Spleen (tissue), 13 donors: ENCODE data around the gene PWP1. TPM values are rescaled to one million over a fixed set of nuclear protein-coding genes. Genes with fewer than 3 reads are reported as not detected.
A peak's percentile ranks its signal among the peaks of the same experiment; 100 is the strongest.

ENCODE experiments used
- DNase-seq: peaks from one replicate; pipeline ENCODE4 v3.0.0-alpha.2; 2020
- H3K27ac ChIP-seq, 8 donors: fragments of 200-600 bp; sonication (generic) in 7 of 8; 1 replicate in 4 of 8; 2 replicates in 4 of 8; pipeline versions ENCODE4 v1.5.0 to v1.8.0; 2016 to 2021; ENCODE audit warnings: inconsistent platforms in 4 of 8, mild to moderate bottlenecking in 4 of 8, moderate library complexity in 1 of 8
- H3K27me3 ChIP-seq, 7 donors: fragments of 200-600 bp; sonication (generic) in 6 of 7; replicated peaks in 1 of 7; 1 replicate in 4 of 7; 2 replicates in 3 of 7; pipeline versions ENCODE4 v1.5.0 to v1.8.0; 2016 to 2021; ENCODE audit warnings: inconsistent platforms in 3 of 7, mild to moderate bottlenecking in 1 of 7
- H3K36me3 ChIP-seq, 6 donors: fragments of 200-600 bp; sonication (generic) in 5 of 6; 1 replicate in 4 of 6; 2 replicates in 2 of 6; pipeline versions ENCODE4 v1.5.0 to v1.8.0; 2016 to 2021; ENCODE audit warnings: inconsistent platforms in 2 of 6
- H3K4me1 ChIP-seq, 6 donors: fragments of 200-600 bp; sonication (generic) in 5 of 6; 1 replicate in 3 of 6; 2 replicates in 3 of 6; pipeline versions ENCODE4 v1.5.0 to v1.8.0; 2016 to 2021; ENCODE audit warnings: inconsistent platforms in 3 of 6
- H3K4me3 ChIP-seq, 8 donors: fragments of 200-600 bp; sonication (generic) in 7 of 8; 1 replicate in 4 of 8; 2 replicates in 4 of 8; pipeline versions ENCODE4 v1.5.0 to v1.8.0; 2016 to 2021; ENCODE audit warnings: inconsistent platforms in 4 of 8, mild to moderate bottlenecking in 4 of 8, moderate library complexity in 2 of 8
- H3K9me3 ChIP-seq, 8 donors: fragments of 200-600 bp; sonication (generic) in 7 of 8; 1 replicate in 4 of 8; 2 replicates in 4 of 8; pipeline versions ENCODE4 v1.5.0 to v1.8.0; 2016 to 2021; ENCODE audit warnings: inconsistent platforms in 4 of 8
- CTCF ChIP-seq, 11 experiments: fragments of 200-600 bp in 7 of 11; fragments of 450-650 bp in 4 of 11; sonication (generic) in 4 of 11; IDR thresholded peaks in 8 of 11; conservative IDR thresholded peaks in 3 of 11; 1 replicate in 7 of 11; 2 replicates in 4 of 11; pipeline versions ENCODE4 v1.4.0 to v1.8.0; 2016 to 2021; ENCODE audit warnings: antibody characterized with exemption in 11 of 11, inconsistent platforms in 4 of 11, mild to moderate bottlenecking in 1 of 11
- POLR2A ChIP-seq, 3 donors: fragments of 450-650 bp; IDR thresholded peaks; one replicate each; pipeline ENCODE4 v1.5.1; 2017; ENCODE audit warnings: antibody characterized with exemption in 3 of 3, mild to moderate bottlenecking in 1 of 3
- POLR2AphosphoS5 ChIP-seq, 3 donors: sonication (generic); formaldehyde crosslinking; IDR thresholded peaks; one replicate each; pipeline ENCODE4 v1.5.1; 2017; ENCODE audit warnings: antibody characterized with exemption in 3 of 3
- WGBS, 5 donors: extraction: QIAGEN DNeasy Blood & Tissue Kit in 3 of 5; methylation state at CpG; one replicate each; pipeline versions ENCODE4 v1.1.5 to v1.1.7; 2013 to 2018; 5-methylcytosine and 5-hydroxymethylcytosine counted together
- intact Hi-C: fragments of 100-400 bp; cut with DNase I; formaldehyde crosslinking; loops from one replicate; pipeline ENCODE4 v1.15.0; 2023; ENCODE audit warnings: low total_unique reads
- long read RNA-seq, 2 donors: transcript quantifications; one replicate each; lab custom pipeline, GENCODE V29; 2026
- polyA plus RNA-seq, 3 donors: library from polyadenylated mRNA; stranded (reverse); fragments of 200-250 nt; gene quantifications; one replicate each; pipeline ENCODE4 v1.2.1, GENCODE V29; 2013
- total RNA-seq, 7 donors: library from RNA; depleted of rRNA in 3 of 7; stranded (reverse); fragments of >200 nt in 3 of 7; fragmentation: NEBNext Ultra II Directional in 4 of 7; extraction: Animal tissue kit (Norgen Biotek cat#: 25700) in 4 of 7; gene quantifications; one replicate each; pipeline versions ENCODE4 v1.1.0 to v1.2.1, GENCODE V29; 2016 to 2021
- donor health status: healthy with polysubstance abuse.
- donor health status: DM: no; HTN: no; CAD: no; lungs with moderate emphysema.
- donor health status: DM: no; HTN: no; CAD: no.
- donor health status: Bipolar disorder and iron deficiency.
- donor health status: healthy.
- donor health status: DM: no; HTN: no; CAD: no.
- donor health status: DM: yes; HTN: yes; CAD: no.

PWP1 gene
- total RNA-seq (10 to 100 TPM; 24.5 to 78.5 (median 32.0) TPM), polyA plus RNA-seq (10 to 100 TPM; 24.7 to 29.5 (median 26.9) TPM)
- long read RNA-seq, donor 1, transcript PWP1-201 (15 exons, 2,621 nt), result major isoform, 7 of 7 reads
- long read RNA-seq, donor 1, partial matches to known transcripts, result 0 of 7 reads
- long read RNA-seq, donor 1, other reads (novel, unspliced or antisense), result 0 of 7 reads
- long read RNA-seq, donor 2, transcript PWP1-201 (15 exons, 2,621 nt), result major isoform, 9 of 9 reads
- long read RNA-seq, donor 2, partial matches to known transcripts, result 0 of 9 reads
- long read RNA-seq, donor 2, other reads (novel, unspliced or antisense), result 0 of 9 reads

- peak within 1 kb of the TSS; percentile 78 to 95 (median 92) for H3K4me3 ChIP-seq
- H3K36me3 ChIP-seq, result peaks cover 0 to 26% (median 25%) of the 10 kb centered on the region in 6 donors
- peak; percentile 98 for DNase-seq
- H3K9me3 ChIP-seq, result no peaks in the 10 kb centered on the region
- peaks cover 0 to 35% (median 26%) of the 10 kb centered on the region in 6 donors for H3K4me1 ChIP-seq
- 0 to 1% (median 0%) methylated on average over 40 to 51 of the region's 51 CpGs for WGBS, 5 donors
- intact Hi-C loops, result loop anchor here (10.0 kb wide), 1 partner anchor 69 kb away; no protein-coding TSS in a partner anchor
- no peak for TF ChIP-seq CTCF (IDR thresholded peaks at IDR 0.05 in 8 of 11, conservative IDR thresholded peaks at IDR 0.05 in 3 of 11)
- TF ChIP-seq POLR2A (IDR thresholded peaks at IDR 0.05), result peak in 2 of 3 donors; percentile 60 to 78
- peak; percentile 99 for TF ChIP-seq POLR2AphosphoS5 (IDR thresholded peaks at IDR 0.05)
- H3K27ac ChIP-seq, result peak within 1 kb of the TSS; percentile 52 to 88 (median 78)
- no peaks in the 10 kb centered on the region for H3K27me3 ChIP-seq
Measured at GRCh38 chr12:107685360-107686248, at the start of gene PWP1. Gene PWP1, plus strand, starts transcription at chr12:107685799. Its CDS starts 101 bp downstream, at chr12:107685900.

GRCh38 chr12:107641154-107641553 lies 44.4 kb upstream of the PWP1 start:
- Histone ChIP-seq H3K4me3 (no peak overlapping the region), H3K4me1 (no peaks in the 10 kb centered on the region), H3K9me3 (no peaks in the 10 kb centered on the region), H3K27me3 (no peaks in the 10 kb centered on the region), H3K27ac (no peak overlapping the region), H3K36me3 (no peaks in the 10 kb centered on the region)
- intact Hi-C loops, result no loop called here
- no peak for TF ChIP-seq POLR2AphosphoS5 (IDR thresholded peaks at IDR 0.05)
- no peak for TF ChIP-seq CTCF (IDR thresholded peaks at IDR 0.05 in 8 of 11, conservative IDR thresholded peaks at IDR 0.05 in 3 of 11)
- no peak for TF ChIP-seq POLR2A (IDR thresholded peaks at IDR 0.05)
- DNase-seq, result no peak

GRCh38 chr12:107642240-107642639 lies 43.4 kb upstream of the PWP1 start:
- Histone ChIP-seq H3K36me3 (no peaks in the 10 kb centered on the region), H3K9me3 (no peaks in the 10 kb centered on the region), H3K4me3 (no peak overlapping the region), H3K27me3 (no peaks in the 10 kb centered on the region), H3K4me1 (no peaks in the 10 kb centered on the region), H3K27ac (no peak overlapping the region)
- TF ChIP-seq POLR2A (IDR thresholded peaks at IDR 0.05), result no peak
- TF ChIP-seq POLR2AphosphoS5 (IDR thresholded peaks at IDR 0.05), result no peak
- TF ChIP-seq CTCF (IDR thresholded peaks at IDR 0.05 in 8 of 11, conservative IDR thresholded peaks at IDR 0.05 in 3 of 11), result no peak
- WGBS, 5 donors, result 81 to 89% (median 85%) methylated on average over 5 of the region's 5 CpGs
- no peak for DNase-seq
- intact Hi-C loops, result no loop called here
